Measurements from ENCODE around the gene SMIM32. TPM values are rescaled to one million over a fixed set of nuclear protein-coding genes. Genes with fewer than 3 reads are reported as not detected.

The SMIM32 gene
- total RNA-seq, 1 donor from 2014 or later, result not detected

DNA sequence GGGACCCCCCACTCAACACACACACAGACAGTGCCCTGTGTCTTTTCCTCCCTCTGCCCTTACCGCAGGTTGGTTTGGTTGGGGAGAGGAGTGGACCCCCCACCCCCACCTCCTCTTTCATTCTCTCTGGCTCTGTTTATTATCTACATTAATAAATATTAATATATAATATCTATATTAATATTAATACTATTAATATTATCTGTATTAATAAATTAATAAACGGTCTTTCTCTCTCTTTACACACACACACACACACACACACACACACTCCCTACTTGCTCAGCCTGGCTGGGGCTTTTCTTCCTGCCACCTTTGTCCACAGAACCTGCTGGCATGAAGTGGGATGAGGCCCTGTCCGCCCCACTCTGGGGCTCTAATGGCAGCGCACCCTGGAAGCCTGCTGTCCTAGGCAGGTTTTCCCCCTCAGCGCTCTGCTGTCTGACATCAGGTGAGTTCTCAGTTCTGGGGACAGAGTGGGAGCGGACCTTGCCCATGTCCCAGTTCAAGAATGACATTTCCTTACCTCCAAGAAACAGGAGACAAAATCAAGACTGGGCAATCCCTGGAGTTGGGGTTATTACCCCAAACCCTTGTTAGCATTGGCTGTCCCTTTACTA lies 10.5 kb upstream of the SMIM32 start:
- no peak for TF ChIP-seq CTCF (conservative IDR thresholded peaks at IDR 0.05; ENCODE audit: low read depth, low read length)

GRCh38 chr5:136202469-136203205 lies 9.7 kb upstream of the SMIM32 start:
- no peak for DNase-seq (ENCODE audit: low read depth)
- no peak overlapping the region for H3K4me3 ChIP-seq (ENCODE audit: low read depth, low read length)
- no peak for TF ChIP-seq CTCF (conservative IDR thresholded peaks at IDR 0.05; ENCODE audit: low read depth, low read length)

More for the DNA sequence above, 10.5 kb upstream of the SMIM32 start:
- DNase-seq (ENCODE audit: low read depth), result no peak
- no peak overlapping the region for H3K4me3 ChIP-seq (ENCODE audit: low read depth, low read length)

DNA sequence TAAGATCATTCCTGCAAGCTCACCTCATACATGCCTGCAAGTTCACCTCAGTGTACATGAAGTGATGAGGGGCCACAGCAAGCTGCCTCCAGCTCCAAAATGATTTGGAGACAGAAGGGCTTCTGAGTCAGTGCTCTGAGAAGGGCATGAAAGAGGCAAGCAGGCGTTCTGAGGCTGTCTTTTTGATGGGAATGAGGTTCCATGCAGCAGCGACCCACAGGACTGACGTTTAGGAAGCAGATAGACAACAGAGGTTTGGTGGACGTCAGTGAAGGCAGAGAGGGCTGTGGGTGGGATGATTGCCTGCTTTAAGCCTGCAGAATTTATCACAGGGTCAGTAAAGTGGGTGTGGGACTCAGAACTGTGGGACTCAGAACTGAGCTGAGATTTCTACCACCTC lies 8.9 kb upstream of the SMIM32 start:
- H3K4me3 ChIP-seq (ENCODE audit: low read depth, low read length), result no peak overlapping the region
- TF ChIP-seq CTCF (conservative IDR thresholded peaks at IDR 0.05; ENCODE audit: low read depth, low read length), result no peak
- no peak for DNase-seq (ENCODE audit: low read depth)

DNA sequence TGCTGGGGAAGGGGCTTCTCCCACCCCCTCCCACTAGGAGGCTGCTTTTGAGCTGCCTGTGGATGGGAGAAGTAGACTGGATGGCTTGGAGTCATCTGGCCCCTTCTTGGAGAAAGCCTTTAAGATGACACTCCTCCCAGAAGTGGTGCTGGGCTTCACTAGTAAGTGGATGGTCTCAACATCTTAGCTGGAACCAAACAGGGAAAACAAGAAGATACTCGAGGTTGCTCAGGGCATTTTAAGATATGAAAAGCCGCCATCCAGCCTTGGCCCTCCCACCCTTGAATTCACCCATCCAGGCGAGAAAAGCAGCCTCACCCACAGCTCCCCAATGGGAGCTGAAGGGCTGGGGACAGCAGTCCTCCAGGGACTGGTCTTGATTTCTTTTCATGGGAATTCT lies 7.8 kb upstream of the SMIM32 start:
- TF ChIP-seq CTCF (conservative IDR thresholded peaks at IDR 0.05; ENCODE audit: low read depth, low read length), result no peak
- no peak for DNase-seq (ENCODE audit: low read depth)
- H3K4me3 ChIP-seq (ENCODE audit: low read depth, low read length), result no peak overlapping the region

DNA sequence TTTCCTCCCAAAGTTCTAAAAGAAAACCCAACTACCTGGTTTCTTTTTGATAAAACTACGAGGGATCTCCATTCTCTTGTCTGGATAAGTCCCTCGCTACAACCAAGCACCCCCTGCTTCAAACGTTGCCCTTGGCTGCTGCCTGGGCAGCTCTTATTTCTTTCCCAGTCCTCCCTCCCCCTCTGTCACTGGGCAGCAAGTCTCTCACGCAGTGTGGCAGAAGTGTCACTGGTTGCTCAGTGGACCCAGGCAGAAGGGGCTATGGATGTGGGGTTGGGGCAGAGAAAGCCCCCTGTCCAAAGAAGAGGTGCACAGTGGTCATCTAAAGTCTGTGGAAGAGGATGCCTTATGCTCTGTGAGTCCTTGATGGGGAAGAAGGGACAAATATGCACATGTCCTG lies 7.2 kb upstream of the SMIM32 start:
- no peak for DNase-seq (ENCODE audit: low read depth)
- TF ChIP-seq CTCF (conservative IDR thresholded peaks at IDR 0.05; ENCODE audit: low read depth, low read length), result no peak

DNA sequence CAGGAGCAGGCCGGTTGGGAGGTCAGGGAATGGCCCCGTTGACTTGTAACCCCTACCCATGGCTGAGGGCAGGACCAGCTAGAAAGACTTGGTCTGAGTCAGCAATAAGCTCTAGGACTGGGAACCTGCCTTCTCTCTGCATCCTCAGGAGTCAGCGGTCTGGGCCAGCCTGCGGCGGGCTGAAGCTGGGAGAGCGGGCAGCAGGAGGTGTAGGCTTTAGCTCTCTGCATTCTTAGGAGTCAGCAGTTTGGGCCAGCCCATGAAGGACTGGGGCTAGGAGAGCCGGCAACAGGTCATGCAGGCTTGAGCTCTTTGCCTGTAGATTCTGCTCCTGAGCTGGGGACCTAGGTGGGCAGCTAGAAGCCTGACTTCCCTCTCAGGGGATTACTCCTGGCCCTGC lies 6.4 kb upstream of the SMIM32 start:
- no peak overlapping the region for H3K4me3 ChIP-seq (ENCODE audit: low read depth, low read length)
- TF ChIP-seq CTCF (conservative IDR thresholded peaks at IDR 0.05; ENCODE audit: low read depth, low read length), result no peak
- no peak for DNase-seq (ENCODE audit: low read depth)

More for the DNA sequence above, 7.2 kb upstream of the SMIM32 start:
- H3K4me3 ChIP-seq (ENCODE audit: low read depth, low read length), result no peak overlapping the region

- no peak for DNase-seq (ENCODE audit: low read depth)
- H3K4me3 ChIP-seq (ENCODE audit: low read depth, low read length), result no peak overlapping the region
- TF ChIP-seq CTCF (conservative IDR thresholded peaks at IDR 0.05; ENCODE audit: low read depth, low read length), result no peak
These were observed 5.5 kb upstream of the SMIM32 start for GRCh38 chr5:136198453-136198852.
